DMS53 (cell line): ENCODE data around the gene RPL4.

Experiments
- DNase-seq: peaks from one replicate; lab custom pipeline; 2025; lab: John Stamatoyannopoulos, UW

The RPL4 gene

DNA sequence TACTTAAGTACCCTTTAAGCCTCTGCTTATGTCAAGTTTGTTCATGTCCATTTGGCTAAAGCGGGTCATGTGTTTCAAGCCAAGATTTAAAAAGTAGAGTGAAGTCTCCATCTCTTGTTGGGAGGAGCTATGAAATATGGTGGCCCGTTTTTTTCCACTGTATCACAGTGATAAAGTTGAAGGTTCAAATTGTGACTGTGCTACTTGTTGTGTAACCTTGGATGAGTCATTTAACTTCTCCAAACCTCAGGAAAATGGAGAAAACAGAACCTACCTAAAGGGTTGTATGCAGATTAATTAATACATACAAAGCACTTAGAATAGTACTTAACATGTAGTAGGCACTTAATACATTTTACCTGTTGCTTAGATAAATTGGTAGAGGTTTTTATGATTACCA is 50.5 kb downstream of the RPL4 start:
- no peak for DNase-seq

DNA sequence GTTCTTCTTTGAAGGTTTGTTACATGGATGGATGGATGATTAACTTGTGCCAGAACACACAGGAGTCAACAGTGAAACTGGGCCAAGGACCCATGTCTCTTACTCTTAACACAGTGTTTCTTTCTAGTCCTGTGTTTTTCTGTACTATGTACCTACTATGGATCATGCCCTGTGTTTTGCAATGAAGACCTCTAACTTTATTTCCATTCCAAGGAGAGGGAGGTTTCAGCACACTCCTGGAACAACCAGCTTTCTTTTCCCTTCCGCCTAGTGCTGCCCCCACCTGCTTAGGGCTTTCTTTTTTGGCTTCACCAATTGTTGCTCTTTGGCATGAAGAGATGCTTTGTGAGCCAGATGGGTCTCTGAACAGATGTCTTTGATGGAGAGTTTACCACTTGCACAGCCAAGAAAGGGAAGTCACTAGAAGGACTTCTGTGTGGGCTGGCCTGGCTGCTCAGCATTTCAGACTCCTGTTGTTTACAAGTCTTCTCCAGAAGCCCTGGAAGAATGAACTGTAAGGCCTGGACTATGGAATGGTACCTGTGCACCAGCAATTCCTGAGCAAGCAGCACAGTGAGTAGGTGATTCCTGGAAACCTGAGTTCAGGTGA is 51.6 kb downstream of the RPL4 start:
- DNase-seq = no peak

- no peak for DNase-seq
These were observed 52.2 kb downstream of the RPL4 start for GRCh38 chr15:66452420-66452819.
